ENCODE data around the gene VTI1A.

Gene VTI1A

DNA sequence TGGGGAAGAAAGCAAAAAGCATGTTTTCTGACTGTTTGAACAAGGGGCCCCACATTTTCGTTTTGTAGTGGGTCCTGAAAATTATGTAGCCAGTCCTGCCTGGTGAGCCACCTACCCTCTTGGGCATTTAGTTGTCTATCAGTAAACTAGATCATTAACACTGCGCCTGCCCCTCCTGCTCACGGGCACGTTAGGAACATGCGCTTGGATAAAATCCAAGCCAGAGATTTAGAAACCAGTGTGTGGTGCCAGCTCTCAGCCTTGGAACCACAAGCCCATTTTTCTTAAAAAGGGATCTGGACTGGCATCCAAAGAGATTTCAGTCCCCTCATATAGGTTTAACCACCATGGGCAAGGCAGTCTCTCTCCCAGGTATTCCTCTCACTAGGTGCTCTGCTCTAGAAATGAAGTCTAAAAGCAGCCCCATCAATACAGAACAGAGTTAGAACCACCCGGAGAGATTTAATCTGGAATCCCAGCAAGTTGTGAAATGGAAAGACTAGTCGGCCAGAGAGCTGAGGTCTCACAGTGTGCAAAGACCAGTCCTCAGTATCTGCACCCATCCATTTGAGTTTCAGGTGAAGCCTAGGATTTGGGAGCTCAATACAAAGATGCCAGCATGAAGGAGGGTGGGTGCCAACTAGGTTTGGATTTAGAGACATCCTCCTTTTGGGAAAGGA lies 379.1 kb downstream of the VTI1A start:
- no peak for TF ChIP-seq RBAK (tag by site-specific recombination; IDR thresholded peaks at IDR 0.05)
- TF ChIP-seq KLF17 (tag by site-specific recombination; IDR thresholded peaks at IDR 0.05), result no peak
- no peak for TF ChIP-seq ZNF623 (tag by site-specific recombination; IDR thresholded peaks at IDR 0.05)
- TF ChIP-seq ZNF785 (tag by site-specific recombination; IDR thresholded peaks at IDR 0.05), result no peak
- no peak for TF ChIP-seq PRDM1 (tag by site-specific recombination; IDR thresholded peaks at IDR 0.05)
- Histone ChIP-seq H3K36me3 (ENCODE audit: control insufficient read depth in 2 of 2, insufficient read depth in 1 of 2, low read length in 2 of 2) (no peaks in the 10 kb centered on the region), H3K4me1 (ENCODE audit: control insufficient read depth, insufficient read depth, low read length) (no peaks in the 10 kb centered on the region), H3K4me3 (ENCODE audit: low read depth, low read length) (no peak overlapping the region), H3K27ac (ENCODE audit: extremely low read depth, low read depth, low read length) (no peak overlapping the region), H3K9me3 (ENCODE audit: control insufficient read depth, insufficient read depth, low read depth, low read length) (no peaks in the 10 kb centered on the region)
- ChIA-PET POLR2A (no interaction called here), CTCF (no interaction called here)

- ChIA-PET POLR2A (no interaction called here), CTCF (no interaction called here)
- Histone ChIP-seq H3K4me3 (ENCODE audit: low read depth, low read length) (no peak overlapping the region), H3K27ac (ENCODE audit: extremely low read depth, low read depth, low read length) (no peak overlapping the region), H3K9me3 (ENCODE audit: control insufficient read depth, insufficient read depth, low read depth, low read length) (no peaks in the 10 kb centered on the region), H3K36me3 (ENCODE audit: control insufficient read depth in 2 of 2, insufficient read depth in 1 of 2, low read length in 2 of 2) (no peaks in the 10 kb centered on the region), H3K4me1 (ENCODE audit: control insufficient read depth, insufficient read depth, low read length) (no peaks in the 10 kb centered on the region)
- TF ChIP-seq GLI4 (tag by site-specific recombination; IDR thresholded peaks at IDR 0.05) (no peak), ZNF555 (tag by site-specific recombination; conservative IDR thresholded peaks at IDR 0.05) (no peak), INSM2 (tag by site-specific recombination; IDR thresholded peaks at IDR 0.05) (no peak), ZNF580 (tag by site-specific recombination; IDR thresholded peaks at IDR 0.05) (no peak), ZEB2 (tag by site-specific recombination; IDR thresholded peaks at IDR 0.05) (no peak), BCL11B (tag by site-specific recombination; IDR thresholded peaks at IDR 0.05; ENCODE audit: low read depth) (no peak), ZNF155 (tag by site-specific recombination; IDR thresholded peaks at IDR 0.05) (no peak), ZBTB8A (tag by site-specific recombination; IDR thresholded peaks at IDR 0.05) (no peak), ZNF133 (tag by site-specific recombination; IDR thresholded peaks at IDR 0.05) (no peak), ZNF426 (tag by site-specific recombination; IDR thresholded peaks at IDR 0.05) (no peak), BCL6B (tag by site-specific recombination; IDR thresholded peaks at IDR 0.05) (no peak)
- TF ChIP-seq, protein P1, sequence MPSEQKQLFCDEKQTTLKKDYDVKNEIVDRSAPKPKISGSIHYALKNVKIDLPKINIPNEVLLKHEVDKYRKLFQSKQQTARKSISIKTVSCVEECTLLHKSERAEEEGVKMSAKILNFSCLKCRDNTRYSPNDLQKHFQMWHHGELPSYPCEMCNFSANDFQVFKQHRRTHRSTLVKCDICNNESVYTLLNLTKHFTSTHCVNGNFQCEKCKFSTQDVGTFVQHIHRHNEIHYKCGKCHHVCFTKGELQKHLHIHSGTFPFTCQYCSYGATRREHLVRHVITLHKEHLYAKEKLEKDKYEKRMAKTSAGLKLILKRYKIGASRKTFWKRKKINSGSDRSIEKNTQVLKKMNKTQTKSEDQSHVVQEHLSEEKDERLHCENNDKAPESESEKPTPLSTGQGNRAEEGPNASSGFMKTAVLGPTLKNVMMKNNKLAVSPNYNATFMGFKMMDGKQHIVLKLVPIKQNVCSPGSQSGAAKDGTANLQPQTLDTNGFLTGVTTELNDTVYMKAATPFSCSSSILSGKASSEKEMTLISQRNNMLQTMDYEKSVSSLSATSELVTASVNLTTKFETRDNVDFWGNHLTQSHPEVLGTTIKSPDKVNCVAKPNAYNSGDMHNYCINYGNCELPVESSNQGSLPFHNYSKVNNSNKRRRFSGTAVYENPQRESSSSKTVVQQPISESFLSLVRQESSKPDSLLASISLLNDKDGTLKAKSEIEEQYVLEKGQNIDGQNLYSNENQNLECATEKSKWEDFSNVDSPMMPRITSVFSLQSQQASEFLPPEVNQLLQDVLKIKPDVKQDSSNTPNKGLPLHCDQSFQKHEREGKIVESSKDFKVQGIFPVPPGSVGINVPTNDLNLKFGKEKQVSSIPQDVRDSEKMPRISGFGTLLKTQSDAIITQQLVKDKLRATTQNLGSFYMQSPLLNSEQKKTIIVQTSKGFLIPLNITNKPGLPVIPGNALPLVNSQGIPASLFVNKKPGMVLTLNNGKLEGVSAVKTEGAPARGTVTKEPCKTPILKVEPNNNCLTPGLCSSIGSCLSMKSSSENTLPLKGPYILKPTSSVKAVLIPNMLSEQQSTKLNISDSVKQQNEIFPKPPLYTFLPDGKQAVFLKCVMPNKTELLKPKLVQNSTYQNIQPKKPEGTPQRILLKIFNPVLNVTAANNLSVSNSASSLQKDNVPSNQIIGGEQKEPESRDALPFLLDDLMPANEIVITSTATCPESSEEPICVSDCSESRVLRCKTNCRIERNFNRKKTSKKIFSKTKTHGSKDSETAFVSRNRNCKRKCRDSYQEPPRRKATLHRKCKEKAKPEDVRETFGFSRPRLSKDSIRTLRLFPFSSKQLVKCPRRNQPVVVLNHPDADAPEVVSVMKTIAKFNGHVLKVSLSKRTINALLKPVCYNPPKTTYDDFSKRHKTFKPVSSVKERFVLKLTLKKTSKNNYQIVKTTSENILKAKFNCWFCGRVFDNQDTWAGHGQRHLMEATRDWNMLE (tag by site-specific recombination; conservative IDR thresholded peaks at IDR 0.05; ENCODE audit: low read depth), result no peak
- TF ChIP-seq, protein P2, sequence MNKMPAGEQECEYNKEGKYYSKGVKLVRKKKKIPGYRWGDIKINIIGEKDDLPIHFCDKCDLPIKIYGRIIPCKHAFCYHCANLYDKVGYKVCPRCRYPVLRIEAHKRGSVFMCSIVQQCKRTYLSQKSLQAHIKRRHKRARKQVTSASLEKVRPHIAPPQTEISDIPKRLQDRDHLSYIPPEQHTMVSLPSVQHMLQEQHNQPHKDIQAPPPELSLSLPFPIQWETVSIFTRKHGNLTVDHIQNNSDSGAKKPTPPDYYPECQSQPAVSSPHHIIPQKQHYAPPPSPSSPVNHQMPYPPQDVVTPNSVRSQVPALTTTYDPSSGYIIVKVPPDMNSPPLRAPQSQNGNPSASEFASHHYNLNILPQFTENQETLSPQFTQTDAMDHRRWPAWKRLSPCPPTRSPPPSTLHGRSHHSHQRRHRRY (tag by site-specific recombination; IDR thresholded peaks at IDR 0.05), result no peak
- TF ChIP-seq, protein P3, sequence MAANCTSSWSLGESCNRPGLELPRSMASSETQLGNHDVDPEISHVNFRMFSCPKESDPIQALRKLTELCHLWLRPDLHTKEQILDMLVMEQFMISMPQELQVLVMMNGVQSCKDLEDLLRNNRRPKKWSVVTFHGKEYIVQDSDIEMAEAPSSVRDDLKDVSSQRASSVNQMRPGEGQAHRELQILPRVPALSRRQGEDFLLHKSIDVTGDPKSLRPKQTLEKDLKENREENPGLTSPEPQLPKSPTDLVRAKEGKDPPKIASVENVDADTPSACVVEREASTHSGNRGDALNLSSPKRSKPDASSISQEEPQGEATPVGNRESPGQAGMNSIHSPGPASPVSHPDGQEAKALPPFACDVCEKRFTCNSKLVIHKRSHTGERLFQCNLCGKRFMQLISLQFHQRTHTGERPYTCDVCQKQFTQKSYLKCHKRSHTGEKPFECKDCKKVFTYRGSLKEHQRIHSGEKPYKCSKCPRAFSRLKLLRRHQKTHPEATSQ (tag by site-specific recombination; IDR thresholded peaks at IDR 0.05), result no peak
These were observed 380.1 kb downstream of the VTI1A start for GRCh38 chr10:112827086-112827485.
